GM13977 (cell line): ENCODE data around the gene RNF11.

Experiments used
- DNase-seq: peaks from one replicate; pipeline ENCODE4 v3.0.0; 2012; ENCODE audit warnings: low spot score
- CTCF ChIP-seq: IDR thresholded peaks from 2 replicates; pipeline ENCODE4 v1.5.1; 2012; ENCODE audit warnings: mild to moderate bottlenecking, control low read depth; ENCODE audit not compliant: insufficient read depth; ENCODE audit errors: extremely low read depth, missing control alignments
- in situ Hi-C: fragments of 300-500 bp; cut with MboI; formaldehyde crosslinking; loops from one replicate; pipeline ENCODE4 v1.12.0; 2022; ENCODE audit warnings: low sequenced_read_pairs, low pct_unique_long_range_greater_than_20kb, mixed read lengths, inconsistent platforms; ENCODE audit not compliant: unreplicated experiment

The RNF11 gene

GRCh38 chr1:51310871-51311613, 75.0 kb downstream of the RNF11 start:
- in situ Hi-C loops, result no loop called here
- TF ChIP-seq CTCF, result no peak
- DNase-seq, result no peak

GRCh38 chr1:51311826-51312225, 75.8 kb downstream of the RNF11 start:
- in situ Hi-C loops, result no loop called here
- TF ChIP-seq CTCF, result no peak
- no peak for DNase-seq

- no peak for DNase-seq
- TF ChIP-seq CTCF, result no peak
- in situ Hi-C loops, result no loop called here
Observed at GRCh38 chr1:51312718-51313117, 76.6 kb downstream of the RNF11 start.

- in situ Hi-C loops, result no loop called here
- no peak for DNase-seq
- peak; percentile 4 for TF ChIP-seq CTCF
Observed at GRCh38 chr1:51313268-51313852, 77.3 kb downstream of the RNF11 start.

- in situ Hi-C loops, result no loop called here
- no peak for TF ChIP-seq CTCF
- no peak for DNase-seq
Observed at GRCh38 chr1:51313961-51314777, 78.1 kb downstream of the RNF11 start.

GRCh38 chr1:51314974-51315373, 78.9 kb downstream of the RNF11 start:
- DNase-seq, result no peak
- in situ Hi-C loops, result no loop called here
- no peak for TF ChIP-seq CTCF
